Anterior cingulate cortex (tissue), 58 donors: Measurements from ENCODE around the gene ADIRF.
"Not testable (repeated sequence)": the region's sequence is repeated elsewhere in the genome, so short reads cannot be mapped to it uniquely, and the experiment has no call there.

Experiments used
- DNase-seq, 58 donors: peaks; one replicate each; lab custom pipeline; 2025; lab: John Stamatoyannopoulos, UW

ADIRF gene

GRCh38 chr10:86968271-86968993, at the start of gene ADIRF:
Gene ADIRF, plus strand, starts transcription at chr10:86968482. Its CDS starts 63 bp downstream, at chr10:86968545.
- DNase-seq = peak in 1 of 58 donors; percentile 14

- DNase-seq = no peak
Measured at GRCh38 chr10:86922553-86922961, 45.7 kb upstream of the ADIRF start.

DNA sequence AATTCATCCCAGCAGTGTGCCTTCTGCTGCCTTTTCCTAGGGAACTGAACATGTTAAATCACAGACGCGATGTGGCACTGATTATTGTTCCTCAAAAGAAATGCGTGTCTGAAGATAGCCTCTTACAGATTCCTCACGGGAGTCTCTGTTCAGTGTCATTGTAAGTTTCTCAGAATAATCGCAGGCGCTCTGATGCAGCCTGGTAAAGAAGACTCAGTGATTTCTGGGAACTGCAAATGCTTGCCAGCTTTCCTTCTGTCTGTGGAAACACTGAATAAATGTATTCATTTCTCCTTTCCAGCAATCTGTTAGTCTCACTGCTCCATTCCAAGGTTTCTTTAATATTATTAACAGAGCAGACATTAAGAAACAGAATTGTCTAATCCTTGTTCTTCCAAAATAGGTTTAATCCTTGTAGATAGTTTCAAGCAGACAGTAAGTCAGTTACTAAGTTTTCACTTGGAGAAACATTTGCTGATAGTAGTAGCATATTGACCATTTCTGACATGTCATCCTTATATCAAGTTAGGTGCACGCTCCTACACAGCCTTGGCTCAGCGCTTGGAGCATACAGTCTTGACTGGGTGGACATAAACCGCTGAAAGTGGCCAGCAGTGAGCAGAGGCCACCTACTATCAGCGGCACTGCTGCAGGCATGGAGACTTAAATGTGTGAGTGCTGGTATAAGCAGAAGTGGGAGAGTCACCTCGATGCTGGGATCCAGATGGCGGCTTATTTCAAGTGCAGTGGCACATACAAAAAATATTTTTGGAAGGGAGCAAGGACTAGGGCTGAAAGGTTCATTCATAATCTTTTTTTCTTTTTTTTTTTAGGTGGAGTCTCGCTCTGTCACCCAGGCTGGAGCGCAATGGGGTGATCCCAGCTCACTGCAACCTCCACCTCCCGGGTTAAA, 38.6 kb upstream of the ADIRF start:
- DNase-seq = peak in 4 of 58 donors; percentile 9 to 42 (median 24)

GRCh38 chr10:86931872-86932271, 36.4 kb upstream of the ADIRF start:
- DNase-seq = no peak

- DNase-seq = no peak
Measured at GRCh38 chr10:86932674-86933073, 35.6 kb upstream of the ADIRF start.

GRCh38 chr10:86934162-86934711, 34.0 kb upstream of the ADIRF start:
- DNase-seq = not testable (repeated sequence)

DNA sequence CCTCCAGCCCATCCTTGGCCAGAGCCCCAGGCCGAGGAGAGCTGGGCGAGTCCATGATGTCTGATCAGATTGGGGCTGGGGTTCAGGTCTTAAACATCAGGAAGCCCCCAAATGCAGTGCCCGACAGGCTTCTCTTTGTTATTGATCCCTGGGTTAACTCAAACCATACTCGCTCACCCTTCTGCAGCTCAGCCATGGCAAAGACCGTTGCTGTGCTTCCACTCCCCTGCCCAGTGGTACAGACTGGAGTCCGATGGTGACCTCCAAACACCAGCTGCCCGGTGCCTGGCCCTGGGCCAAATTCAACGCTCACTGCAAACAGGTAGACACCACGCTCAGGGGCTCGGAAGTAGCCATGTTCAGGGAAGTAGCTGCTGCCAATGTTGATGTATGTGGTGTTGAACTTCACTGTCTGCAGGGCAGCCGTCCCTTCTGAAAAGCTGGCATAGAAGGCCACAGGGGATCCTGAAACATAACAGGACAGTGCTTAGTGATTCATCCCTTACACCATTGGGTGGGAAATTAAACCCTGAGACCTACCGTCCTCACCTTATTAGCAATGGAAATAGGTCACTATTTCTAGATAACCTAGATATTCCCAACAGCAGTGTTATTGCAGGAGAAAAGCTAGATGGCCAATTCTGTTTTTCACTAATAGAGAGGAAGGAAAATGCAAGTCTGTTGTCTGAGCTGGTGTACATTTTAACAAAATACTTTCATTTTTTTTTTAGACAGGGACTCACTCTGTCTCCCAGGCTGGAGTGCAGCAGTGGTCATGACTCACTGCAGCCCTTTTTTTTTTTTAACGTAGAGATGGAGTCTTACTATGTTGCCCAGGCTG, 31.4 kb upstream of the ADIRF start:
- no peak for DNase-seq

- no peak for DNase-seq
Measured at GRCh38 chr10:86937502-86938154, 30.7 kb upstream of the ADIRF start.

DNA sequence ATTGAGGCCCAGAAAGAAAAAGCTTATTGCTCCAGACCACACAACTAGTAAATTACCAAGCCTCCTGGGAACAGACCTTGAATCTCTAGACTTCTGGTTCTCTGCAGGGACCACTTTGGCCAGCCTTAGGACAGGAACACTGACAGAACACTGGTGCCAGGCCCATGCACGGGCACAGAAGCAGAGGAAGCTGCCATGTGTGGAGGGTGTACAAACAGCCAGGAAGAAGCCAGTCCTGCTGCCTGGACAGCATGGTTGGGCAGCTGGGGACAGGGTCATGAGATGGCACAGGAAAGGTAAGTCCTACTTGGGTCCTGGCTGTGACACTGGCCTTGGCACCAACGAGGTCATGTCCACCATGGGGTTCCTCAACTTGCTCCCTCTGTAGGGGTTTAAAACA, 30.0 kb upstream of the ADIRF start:
- DNase-seq = no peak

- DNase-seq = not testable (repeated sequence)
Measured at GRCh38 chr10:86940076-86940475, 28.2 kb upstream of the ADIRF start.

GRCh38 chr10:86940677-86941076, 27.6 kb upstream of the ADIRF start:
- DNase-seq = no peak

DNA sequence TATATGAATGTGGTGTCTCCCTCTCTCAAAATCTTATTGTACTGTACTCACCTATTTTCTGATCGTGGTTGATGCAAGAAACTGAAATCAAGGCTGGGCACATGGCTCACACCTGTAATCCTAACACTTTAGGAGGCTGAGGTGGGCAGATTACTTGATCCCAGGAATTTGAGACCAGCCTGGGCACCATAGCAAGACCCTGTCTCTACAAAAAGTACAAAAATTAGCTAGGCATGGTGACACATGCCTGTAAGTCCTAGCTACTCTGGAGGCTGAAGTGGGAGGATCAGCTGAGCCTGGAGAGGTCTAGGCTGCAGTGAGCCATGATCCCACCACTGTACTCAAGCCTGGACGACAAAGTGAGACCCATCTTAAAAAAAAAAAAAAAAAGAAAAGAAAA, 26.9 kb upstream of the ADIRF start:
- no peak for DNase-seq

GRCh38 chr10:86941991-86942421, 26.3 kb upstream of the ADIRF start:
- DNase-seq = no peak

DNA sequence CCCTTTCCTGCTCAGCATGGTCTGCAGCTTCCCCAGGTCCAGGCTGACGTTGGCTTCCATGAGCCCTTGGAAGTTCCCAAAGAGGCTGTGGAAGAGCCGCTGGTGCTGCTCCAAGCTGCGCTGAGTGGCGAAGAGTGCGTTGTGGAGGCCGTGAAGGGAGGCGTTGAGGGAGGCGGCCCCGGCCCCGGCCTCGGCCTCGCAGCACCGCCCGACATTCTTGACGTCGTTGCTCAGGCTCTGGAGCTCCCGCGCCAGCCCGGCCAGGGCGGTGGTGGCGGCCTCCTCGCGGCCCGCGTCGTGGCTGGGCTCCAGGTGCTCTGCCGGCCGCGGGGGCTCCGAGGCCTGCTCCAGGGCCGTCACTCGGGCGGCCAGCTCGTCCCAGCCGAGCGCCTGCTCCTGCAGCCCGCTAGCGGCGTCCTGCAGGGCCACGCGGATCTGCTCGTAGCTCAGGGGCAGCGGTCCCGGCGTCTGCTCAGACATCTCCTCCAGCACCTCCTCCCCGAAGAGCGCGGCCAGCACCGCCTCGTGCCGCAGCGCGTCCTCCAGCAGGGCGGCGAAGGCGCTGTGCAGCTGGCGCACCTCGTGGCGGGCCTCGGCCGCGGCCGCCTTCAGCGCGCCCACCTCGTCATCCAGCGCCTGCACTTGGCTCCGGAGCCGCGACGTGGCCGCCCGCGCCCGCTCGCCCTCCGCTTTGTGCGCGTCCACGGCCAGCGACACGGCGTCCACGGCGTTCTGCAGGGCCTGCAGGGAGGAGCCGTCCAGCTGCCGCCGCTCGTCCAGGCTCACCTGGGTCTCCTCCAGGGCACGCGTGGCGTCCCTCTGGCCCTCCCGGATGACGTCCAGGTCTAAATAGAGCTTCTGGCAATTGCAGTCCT, 25.6 kb upstream of the ADIRF start:
- no peak for DNase-seq

- no peak for DNase-seq
Measured at GRCh38 chr10:86943316-86944030, 24.8 kb upstream of the ADIRF start.

- DNase-seq = no peak
Measured at GRCh38 chr10:86944031-86944419, 24.3 kb upstream of the ADIRF start.

DNA sequence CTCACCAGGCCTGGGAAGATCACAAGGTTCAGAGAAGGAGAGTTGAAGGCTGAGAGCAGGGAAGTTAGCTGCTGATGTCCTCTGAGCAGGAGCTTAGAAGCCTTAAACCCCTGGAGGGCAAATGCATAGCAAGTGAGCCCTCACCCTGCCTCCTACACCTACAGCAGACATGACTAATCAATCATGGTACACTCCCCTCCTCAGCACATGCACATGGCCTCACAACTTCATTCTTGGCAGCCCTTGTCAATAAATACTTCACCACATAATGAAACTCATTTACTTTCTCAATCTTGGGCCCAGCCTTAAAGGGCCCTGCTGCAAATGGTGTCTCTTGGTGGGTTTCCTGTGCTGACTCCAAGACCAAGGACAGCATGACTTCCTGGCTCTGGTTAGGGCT, 23.8 kb upstream of the ADIRF start:
- no peak for DNase-seq

DNA sequence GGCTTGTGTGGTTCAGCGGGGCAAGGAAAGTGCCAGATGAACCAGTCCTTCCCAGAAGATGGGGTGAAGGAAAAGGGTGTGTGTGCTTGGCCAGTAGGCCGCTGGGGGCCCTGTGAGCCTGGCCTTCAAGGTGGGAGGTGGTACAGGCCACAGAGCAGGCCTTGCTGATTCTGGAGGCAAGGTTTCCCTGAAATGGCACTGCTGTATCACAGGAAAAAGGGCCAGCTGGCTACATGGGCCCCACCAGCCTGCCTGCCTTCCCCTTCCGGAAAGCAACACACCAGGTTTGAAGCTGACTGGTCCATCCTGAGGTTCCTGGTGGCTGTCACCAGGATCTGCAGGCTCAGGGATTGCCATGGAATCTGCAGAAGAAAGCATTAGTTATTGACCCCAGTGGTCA, 23.4 kb upstream of the ADIRF start:
- no peak for DNase-seq
